Trophoblast cell (in vitro differentiated cells and primary cell): ENCODE results near the gene MAPK12. TPM values are rescaled to one million over a fixed set of nuclear protein-coding genes. Genes with fewer than 3 reads are reported as not detected.

Source experiments
- DNase-seq, 2 donors: peaks; one replicate each; pipeline ENCODE4 v3.0.0-alpha.2; 2016
- H2AFZ ChIP-seq: 2 replicates; pipeline ENCODE4 v1.6.1; 2013; ENCODE audit warnings: low read length, moderate library complexity, mild to moderate bottlenecking; ENCODE audit not compliant: insufficient read depth, poor library complexity
- H2AK5ac ChIP-seq: 2 replicates; pipeline ENCODE4 v1.6.1; 2013; ENCODE audit warnings: mild to moderate bottlenecking, low read length
- H2BK120ac ChIP-seq: 2 replicates; pipeline ENCODE4 v1.6.1; 2013; ENCODE audit warnings: low read length, mild to moderate bottlenecking, moderate library complexity; ENCODE audit not compliant: insufficient read depth, poor library complexity
- H2BK12ac ChIP-seq: 2 replicates; pipeline ENCODE4 v1.6.1; 2013; ENCODE audit warnings: mild to moderate bottlenecking, low read length, moderate library complexity
- H2BK5ac ChIP-seq: 2 replicates; pipeline ENCODE4 v1.6.1; 2013; ENCODE audit warnings: low read length, low read depth, moderate library complexity, mild to moderate bottlenecking; ENCODE audit not compliant: poor library complexity
- H3K14ac ChIP-seq: 2 replicates; pipeline ENCODE4 v1.6.1; 2013; ENCODE audit warnings: mild to moderate bottlenecking, low read length
- H3K18ac ChIP-seq: 2 replicates; pipeline ENCODE4 v1.6.1; 2013; ENCODE audit warnings: mild to moderate bottlenecking, low read length
- H3K23ac ChIP-seq: 2 replicates; pipeline ENCODE4 v1.6.1; 2013; ENCODE audit warnings: low read length
- H3K27ac ChIP-seq: 2 replicates; pipeline ENCODE4 v1.5.1; 2013; ENCODE audit warnings: low read depth, mild to moderate bottlenecking, inconsistent platforms, low read length, moderate library complexity
- H3K27me3 ChIP-seq: 2 replicates; pipeline ENCODE4 v1.6.1; 2013; ENCODE audit warnings: inconsistent platforms, mild to moderate bottlenecking, low read length, moderate library complexity; ENCODE audit not compliant: insufficient read depth
- H3K36me3 ChIP-seq, 2 experiments: 1 replicate in 1 of 2; 2 replicates in 1 of 2; pipeline ENCODE4 v1.6.1; 2013; ENCODE audit warnings: low read length in 2 of 2, mild to moderate bottlenecking in 2 of 2, moderate library complexity in 1 of 2; ENCODE audit not compliant: insufficient read depth in 2 of 2, control insufficient read depth in 1 of 2
- H3K4ac ChIP-seq: 2 replicates; pipeline ENCODE4 v1.6.1; 2013; ENCODE audit warnings: low read depth, mild to moderate bottlenecking, low read length, moderate library complexity
- H3K4me1 ChIP-seq, 2 experiments: 1 replicate in 1 of 2; 2 replicates in 1 of 2; pipeline ENCODE4 v1.6.1; 2013; ENCODE audit warnings: low read length in 2 of 2, mild to moderate bottlenecking in 2 of 2, moderate library complexity in 1 of 2; ENCODE audit not compliant: insufficient read depth in 2 of 2, control insufficient read depth in 1 of 2
- H3K4me2 ChIP-seq: 2 replicates; pipeline ENCODE4 v1.6.1; 2013; ENCODE audit warnings: inconsistent platforms, mild to moderate bottlenecking, low read length, moderate library complexity
- H3K4me3 ChIP-seq: 2 replicates; pipeline ENCODE4 v1.5.1; 2013; ENCODE audit warnings: mild to moderate bottlenecking, low read depth, low read length, inconsistent platforms
- H3K79me1 ChIP-seq: one replicate; pipeline ENCODE4 v1.6.1; 2013; ENCODE audit warnings: low read length
- H3K79me2 ChIP-seq: 2 replicates; pipeline ENCODE4 v1.6.1; 2013; ENCODE audit warnings: low read length, mild to moderate bottlenecking; ENCODE audit not compliant: control insufficient read depth, insufficient read depth, poor library complexity
- H3K9ac ChIP-seq: 2 replicates; pipeline ENCODE4 v1.6.1; 2013; ENCODE audit warnings: mild to moderate bottlenecking, low read length
- H3K9me3 ChIP-seq: 2 replicates; pipeline ENCODE4 v1.6.1; 2013; ENCODE audit warnings: low read depth, mild to moderate bottlenecking, control low read depth, inconsistent platforms, low read length; ENCODE audit not compliant: insufficient read depth
- H4K12ac ChIP-seq: 2 replicates; pipeline ENCODE4 v1.6.1; 2013; ENCODE audit warnings: low read depth, mild to moderate bottlenecking, low read length, moderate library complexity
- H4K8ac ChIP-seq: 2 replicates; pipeline ENCODE4 v1.6.1; 2013; ENCODE audit warnings: low read depth, mild to moderate bottlenecking, low read length, moderate library complexity
- H4K91ac ChIP-seq: one replicate; pipeline ENCODE4 v1.6.1; 2013; ENCODE audit warnings: low read depth, mild to moderate bottlenecking, low read length, moderate library complexity
- WGBS: extraction: QIAGEN DNeasy Blood & Tissue Kit; methylation state at CpG from one replicate; pipeline ENCODE4 v1.1.7; 2013; ENCODE audit warnings: missing lambda C conversion rate; ENCODE audit not compliant: insufficient read length, insufficient coverage; ENCODE audit errors: extremely low coverage; 5-methylcytosine and 5-hydroxymethylcytosine counted together
- polyA plus RNA-seq: library from polyadenylated mRNA; stranded (reverse); fragments of 200-250 nt; gene quantifications from 2 replicates; pipeline ENCODE4 v1.2.3, GENCODE V29; 2013

The MAPK12 gene
- polyA plus RNA-seq: 2.5 and 2.7 TPM in 2 replicates

DNA sequence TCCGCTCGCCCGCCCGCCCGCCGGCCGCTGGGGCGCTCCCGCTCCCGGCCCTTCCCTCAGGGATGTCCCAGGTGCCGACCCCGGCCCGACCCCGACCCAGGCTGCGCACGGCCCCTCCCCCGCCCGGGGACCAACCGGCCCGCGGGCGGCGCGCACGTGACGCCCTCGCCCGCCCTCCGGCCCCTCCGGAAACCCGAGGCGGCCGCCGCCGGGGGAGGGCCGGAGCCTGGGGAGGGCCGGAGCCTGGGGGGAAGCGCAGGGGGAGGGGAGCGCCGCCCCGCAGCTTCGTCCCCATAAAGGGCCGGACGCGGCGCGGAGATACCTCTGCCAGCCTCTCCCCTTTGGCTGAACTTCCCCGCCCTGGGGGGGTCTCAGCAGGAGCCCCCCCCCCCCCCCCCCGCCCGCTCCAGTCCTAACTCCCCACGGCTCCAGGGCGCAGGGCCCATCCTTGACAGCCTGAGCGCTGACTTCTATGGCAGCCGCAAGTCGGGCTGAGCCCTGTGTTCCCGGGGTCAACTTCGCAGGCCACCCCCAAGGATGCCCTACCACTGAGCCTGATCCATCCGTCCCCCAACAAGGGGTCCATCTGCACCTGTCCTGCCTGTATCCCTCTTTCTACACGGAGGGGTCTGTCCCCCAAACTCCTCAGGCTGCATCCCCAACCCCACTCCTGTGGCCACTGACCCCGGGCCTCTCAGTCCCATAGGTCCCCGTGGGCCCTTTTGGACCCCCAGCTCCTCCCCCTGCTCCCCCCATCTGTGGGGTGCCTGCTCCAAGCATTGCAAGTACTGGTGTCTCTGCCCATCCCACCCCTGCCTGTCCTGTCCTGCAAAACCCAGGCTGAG lies at the start of gene MAPK12:
Gene MAPK12 (minus strand): TSS at position 69 of the 845 bp plus-strand sequence. CDS start 174 bp downstream, outside the sequence.
- Histone ChIP-seq H3K14ac (no peak within 1 kb of the TSS), H3K9ac (no peak within 1 kb of the TSS), H3K18ac (no peak within 1 kb of the TSS), H2AFZ (peak within 1 kb of the TSS; percentile 35), H2BK12ac (no peak within 1 kb of the TSS), H3K79me2 (no peaks in the 10 kb centered on the region), H4K8ac (no peak within 1 kb of the TSS), H3K27ac (no peak within 1 kb of the TSS), H3K23ac (no peak within 1 kb of the TSS), H3K4ac (no peak within 1 kb of the TSS), H4K91ac (no peak within 1 kb of the TSS), H4K12ac (no peak within 1 kb of the TSS), H3K4me1 (peaks cover 16 to 19% of the 10 kb centered on the region in 2 experiments), H3K4me3 (peak within 1 kb of the TSS; percentile 61), H2AK5ac (no peak within 1 kb of the TSS), H2BK5ac (no peak within 1 kb of the TSS), H3K79me1 (no peaks in the 10 kb centered on the region), H3K9me3 (peaks cover 4% of the 10 kb centered on the region), H3K36me3 (no peaks in the 10 kb centered on the region), H3K4me2 (peak within 1 kb of the TSS; percentile 74), H2BK120ac (no peak within 1 kb of the TSS), H3K27me3 (peaks cover 9% of the 10 kb centered on the region)
- no peak for DNase-seq
- WGBS: no CpG with 5 or more reads among the region's 61 CpGs

DNA sequence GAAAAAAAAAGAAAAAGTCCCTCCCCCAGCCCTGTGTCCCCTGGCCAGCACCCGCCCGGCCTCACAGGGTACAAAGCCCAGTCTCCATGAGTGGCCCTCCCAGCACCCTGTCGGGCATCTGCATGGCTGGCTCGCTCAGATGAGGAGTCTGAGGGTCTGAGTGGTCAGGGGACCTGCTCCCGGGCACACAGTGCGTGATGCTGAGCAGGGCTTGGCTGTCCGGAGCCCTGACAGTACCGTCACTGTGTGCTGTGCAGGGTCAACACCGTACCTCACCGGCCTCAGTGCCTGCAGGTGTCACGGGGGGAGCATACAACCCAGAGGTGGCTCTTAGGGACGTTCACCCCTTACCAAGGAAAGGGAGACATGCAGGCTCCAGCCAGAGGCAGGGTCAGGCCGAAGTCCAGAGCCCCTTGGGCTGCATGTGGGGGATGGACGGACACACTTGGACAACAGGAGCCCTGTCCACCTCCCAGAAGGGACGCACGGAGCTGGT lies 49.5 kb upstream of the MAPK12 start:
- H2BK5ac ChIP-seq: no peak overlapping the region
- peaks cover 10% of the 10 kb centered on the region for H3K79me2 ChIP-seq
- WGBS: no CpG with 5 or more reads among the region's 16 CpGs
- no peak overlapping the region for H3K4ac ChIP-seq
- no peaks in the 10 kb centered on the region for H3K36me3 ChIP-seq
- H2BK12ac ChIP-seq: no peak overlapping the region
- H3K18ac ChIP-seq: no peak overlapping the region
- H3K4me3 ChIP-seq: no peak overlapping the region
- H3K9ac ChIP-seq: no peak overlapping the region
- no peak overlapping the region for H2BK120ac ChIP-seq
- H4K8ac ChIP-seq: no peak overlapping the region
- no peak overlapping the region for H2AFZ ChIP-seq
- no peak overlapping the region for H4K12ac ChIP-seq
- no peak overlapping the region for H2AK5ac ChIP-seq
- DNase-seq: no peak
- no peak overlapping the region for H4K91ac ChIP-seq
- no peak overlapping the region for H3K27ac ChIP-seq
- H3K27me3 ChIP-seq: no peaks in the 10 kb centered on the region
- no peak overlapping the region for H3K14ac ChIP-seq
- H3K23ac ChIP-seq: no peak overlapping the region
- H3K79me1 ChIP-seq: peaks cover 19% of the 10 kb centered on the region
- H3K4me2 ChIP-seq: no peak overlapping the region
- no peaks in the 10 kb centered on the region for H3K9me3 ChIP-seq
- peaks cover 16% of the 10 kb centered on the region in 2 experiments for H3K4me1 ChIP-seq

DNA sequence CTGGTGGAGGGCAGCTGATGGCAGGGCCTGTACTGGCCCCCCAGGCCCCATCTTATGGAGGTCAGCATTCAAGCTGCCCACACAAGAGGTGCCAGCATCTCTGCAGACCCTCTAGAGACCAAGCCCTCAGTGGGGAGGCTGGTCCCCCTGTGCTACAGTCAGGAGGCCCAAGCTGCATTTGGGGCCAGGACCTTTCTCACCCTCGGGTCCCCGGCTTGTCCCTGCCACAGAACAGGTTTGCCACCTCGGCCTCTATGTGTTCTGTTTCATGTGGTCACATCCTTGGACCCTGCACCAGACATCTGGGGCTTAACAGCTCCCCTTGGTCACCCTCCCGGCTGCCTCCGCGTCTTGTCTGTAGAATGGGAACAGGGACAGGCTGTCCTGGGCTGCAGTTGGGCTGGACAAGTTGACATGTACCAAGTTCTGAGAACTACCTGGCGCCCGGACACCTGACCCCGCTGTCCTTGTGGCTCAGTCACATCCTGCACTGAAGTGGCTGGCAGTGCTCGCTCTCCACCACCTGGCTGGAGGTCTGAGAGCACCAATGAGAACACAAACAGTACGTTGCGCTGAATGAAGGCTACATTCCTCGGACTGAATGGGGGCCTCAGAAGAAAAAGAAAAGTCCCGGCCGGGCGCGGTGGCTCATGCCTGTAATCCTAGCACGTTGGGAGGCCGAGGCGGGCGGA lies 48.7 kb upstream of the MAPK12 start:
- no peak overlapping the region for H4K8ac ChIP-seq
- no peak overlapping the region for H3K14ac ChIP-seq
- H3K23ac ChIP-seq: no peak overlapping the region
- no peak overlapping the region for H4K91ac ChIP-seq
- no peak overlapping the region for H3K9ac ChIP-seq
- H2BK120ac ChIP-seq: no peak overlapping the region
- no peak overlapping the region for H2AK5ac ChIP-seq
- no peak overlapping the region for H2AFZ ChIP-seq
- no peak overlapping the region for H3K4ac ChIP-seq
- H3K79me1 ChIP-seq: peaks cover 26% of the 10 kb centered on the region
- peak in 1 of 2 donors; percentile 54 for DNase-seq
- no peaks in the 10 kb centered on the region for H3K36me3 ChIP-seq
- H3K27ac ChIP-seq: no peak overlapping the region
- H3K9me3 ChIP-seq: no peaks in the 10 kb centered on the region
- H2BK5ac ChIP-seq: no peak overlapping the region
- H3K4me3 ChIP-seq: no peak overlapping the region
- H3K4me1 ChIP-seq: peaks cover 23% of the 10 kb centered on the region in 2 experiments
- no CpG with 5 or more reads among the region's 21 CpGs for WGBS
- peaks cover 10% of the 10 kb centered on the region for H3K79me2 ChIP-seq
- no peak overlapping the region for H3K18ac ChIP-seq
- no peak overlapping the region for H2BK12ac ChIP-seq
- no peaks in the 10 kb centered on the region for H3K27me3 ChIP-seq
- H4K12ac ChIP-seq: no peak overlapping the region
- no peak overlapping the region for H3K4me2 ChIP-seq

DNA sequence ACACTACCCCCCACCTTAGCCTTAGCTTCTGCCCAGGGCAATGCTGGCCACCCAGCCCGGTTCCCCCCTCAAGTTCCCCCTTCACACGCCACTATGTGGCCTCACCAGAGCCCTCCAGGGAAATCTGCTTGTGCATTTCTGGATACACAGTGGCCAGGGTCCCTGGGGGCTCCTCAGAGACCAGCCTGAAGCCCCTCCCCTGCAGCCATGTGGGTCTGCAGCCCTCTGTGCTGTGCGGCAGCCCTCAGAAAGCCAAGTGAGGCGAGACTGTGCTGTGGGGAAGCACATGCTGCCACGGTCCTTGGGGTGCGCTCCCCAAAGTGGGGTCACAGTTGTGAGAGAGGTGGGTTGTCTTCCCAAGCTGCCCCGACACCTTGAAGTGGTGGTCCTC lies 48.1 kb upstream of the MAPK12 start:
- WGBS: no CpG with 5 or more reads among the region's 7 CpGs
- Histone ChIP-seq H3K4me2 (no peak overlapping the region), H2AFZ (no peak overlapping the region)

More for the DNA sequence above, 48.1 kb upstream of the MAPK12 start:
- H3K18ac ChIP-seq: no peak overlapping the region
- H3K9ac ChIP-seq: no peak overlapping the region
- H2BK5ac ChIP-seq: no peak overlapping the region
- peaks cover 12% of the 10 kb centered on the region for H3K79me2 ChIP-seq
- H3K4ac ChIP-seq: no peak overlapping the region
- H3K27me3 ChIP-seq: no peaks in the 10 kb centered on the region
- no peak for DNase-seq
- H3K23ac ChIP-seq: no peak overlapping the region
- H2BK12ac ChIP-seq: no peak overlapping the region
- H2AK5ac ChIP-seq: no peak overlapping the region
- peaks cover 25 to 28% of the 10 kb centered on the region in 2 experiments for H3K4me1 ChIP-seq
- H2BK120ac ChIP-seq: no peak overlapping the region
- no peak overlapping the region for H4K12ac ChIP-seq
- no peak overlapping the region for H3K14ac ChIP-seq
- no peak overlapping the region for H3K4me3 ChIP-seq
- H3K9me3 ChIP-seq: no peaks in the 10 kb centered on the region
- H3K79me1 ChIP-seq: peaks cover 28% of the 10 kb centered on the region
- H4K91ac ChIP-seq: no peak overlapping the region
- no peak overlapping the region for H4K8ac ChIP-seq
- H3K27ac ChIP-seq: no peak overlapping the region
- peaks cover 0 to 3% of the 10 kb centered on the region in 2 experiments for H3K36me3 ChIP-seq
